ENCODE measurements around the gene YEATS2.

Gene YEATS2

DNA sequence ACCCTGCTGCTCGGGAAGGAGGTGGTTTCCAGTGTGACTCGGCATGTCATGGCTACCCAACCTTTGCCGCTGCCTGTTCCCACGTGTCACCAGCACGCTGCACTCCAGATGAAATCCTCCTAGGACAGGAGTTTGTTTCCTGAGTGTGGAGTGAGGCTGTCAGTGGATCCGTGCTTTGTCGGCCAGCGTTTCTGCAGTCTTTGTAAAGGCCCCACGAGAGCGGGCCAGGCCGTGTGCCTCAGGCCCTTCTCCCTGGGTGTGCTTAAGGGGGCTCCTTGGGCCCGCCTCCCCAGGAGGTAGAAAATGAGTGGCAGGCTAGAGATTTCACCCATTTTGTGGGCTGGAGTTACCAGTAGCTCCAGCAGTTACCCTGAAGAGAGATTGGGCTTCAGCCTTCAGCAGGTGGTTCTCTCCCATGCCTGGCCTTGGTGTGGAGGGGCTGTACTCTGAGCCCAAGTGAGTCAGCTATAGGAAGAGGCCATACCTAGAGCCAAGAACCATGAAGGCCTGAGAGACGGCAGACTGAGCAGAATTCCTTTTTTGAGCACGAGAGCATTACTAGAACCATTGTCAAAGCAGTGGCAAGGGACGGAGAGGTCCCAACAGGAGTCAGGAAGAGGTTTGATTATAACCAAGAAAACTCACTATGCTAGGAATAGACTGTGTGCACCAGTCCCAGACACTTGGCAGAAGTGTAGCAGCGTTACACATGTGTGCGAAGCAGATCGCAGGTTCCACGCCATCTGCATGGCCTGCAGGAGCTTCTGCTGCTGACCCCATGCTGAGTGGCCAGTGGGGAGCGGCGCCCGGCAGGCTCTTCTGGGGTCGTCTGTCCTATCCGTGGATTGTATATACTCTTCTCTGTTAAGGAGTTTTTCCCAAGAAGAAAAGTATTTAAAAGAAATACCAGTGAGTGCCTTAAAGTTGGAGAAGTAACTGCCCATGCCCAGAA, 113.3 kb downstream of the YEATS2 start:
- no peak overlapping the region for H3K4me3 ChIP-seq (ENCODE audit: low read length, poor library complexity, severe bottlenecking)
- no peak for TF ChIP-seq EZH2phosphoT487 (IDR thresholded peaks at IDR 0.05; ENCODE audit: borderline replicate concordance)
- TF ChIP-seq, protein P1, sequence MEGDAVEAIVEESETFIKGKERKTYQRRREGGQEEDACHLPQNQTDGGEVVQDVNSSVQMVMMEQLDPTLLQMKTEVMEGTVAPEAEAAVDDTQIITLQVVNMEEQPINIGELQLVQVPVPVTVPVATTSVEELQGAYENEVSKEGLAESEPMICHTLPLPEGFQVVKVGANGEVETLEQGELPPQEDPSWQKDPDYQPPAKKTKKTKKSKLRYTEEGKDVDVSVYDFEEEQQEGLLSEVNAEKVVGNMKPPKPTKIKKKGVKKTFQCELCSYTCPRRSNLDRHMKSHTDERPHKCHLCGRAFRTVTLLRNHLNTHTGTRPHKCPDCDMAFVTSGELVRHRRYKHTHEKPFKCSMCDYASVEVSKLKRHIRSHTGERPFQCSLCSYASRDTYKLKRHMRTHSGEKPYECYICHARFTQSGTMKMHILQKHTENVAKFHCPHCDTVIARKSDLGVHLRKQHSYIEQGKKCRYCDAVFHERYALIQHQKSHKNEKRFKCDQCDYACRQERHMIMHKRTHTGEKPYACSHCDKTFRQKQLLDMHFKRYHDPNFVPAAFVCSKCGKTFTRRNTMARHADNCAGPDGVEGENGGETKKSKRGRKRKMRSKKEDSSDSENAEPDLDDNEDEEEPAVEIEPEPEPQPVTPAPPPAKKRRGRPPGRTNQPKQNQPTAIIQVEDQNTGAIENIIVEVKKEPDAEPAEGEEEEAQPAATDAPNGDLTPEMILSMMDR (conservative IDR thresholded peaks at IDR 0.05; ENCODE audit: low read length): no peak
- H3F3A ChIP-seq (ENCODE audit: low read depth): no peaks in the 10 kb centered on the region
- H3K4me1 ChIP-seq (ENCODE audit: insufficient read depth, low read length, poor library complexity, severe bottlenecking): no peaks in the 10 kb centered on the region
- no peaks in the 10 kb centered on the region for H4K20me1 ChIP-seq (ENCODE audit: insufficient read depth, low read length, poor library complexity, severe bottlenecking)
- no peak overlapping the region for H3K4me2 ChIP-seq (ENCODE audit: low read depth, low read length, poor library complexity, severe bottlenecking)
- H2AFZ ChIP-seq (ENCODE audit: low read length): no peak overlapping the region
- H3K27me3 ChIP-seq (ENCODE audit: insufficient read depth, low read length, poor library complexity, severe bottlenecking): no peaks in the 10 kb centered on the region
- H3K9me3 ChIP-seq (ENCODE audit: insufficient read depth, low read depth, low read length): no peaks in the 10 kb centered on the region
- peaks cover 65% of the 10 kb centered on the region; the same call in 1 of the 2 replicates for H3K36me3 ChIP-seq (ENCODE audit: insufficient read depth, low read length)
- H3K9ac ChIP-seq (ENCODE audit: low read depth, low read length, poor library complexity, severe bottlenecking): no peak overlapping the region
- H3K9me2 ChIP-seq (replicated peaks; ENCODE audit: low read depth, low read length): no peaks in the 10 kb centered on the region
- no peaks in the 10 kb centered on the region for H3K79me2 ChIP-seq (ENCODE audit: insufficient read depth, low read length)

DNA sequence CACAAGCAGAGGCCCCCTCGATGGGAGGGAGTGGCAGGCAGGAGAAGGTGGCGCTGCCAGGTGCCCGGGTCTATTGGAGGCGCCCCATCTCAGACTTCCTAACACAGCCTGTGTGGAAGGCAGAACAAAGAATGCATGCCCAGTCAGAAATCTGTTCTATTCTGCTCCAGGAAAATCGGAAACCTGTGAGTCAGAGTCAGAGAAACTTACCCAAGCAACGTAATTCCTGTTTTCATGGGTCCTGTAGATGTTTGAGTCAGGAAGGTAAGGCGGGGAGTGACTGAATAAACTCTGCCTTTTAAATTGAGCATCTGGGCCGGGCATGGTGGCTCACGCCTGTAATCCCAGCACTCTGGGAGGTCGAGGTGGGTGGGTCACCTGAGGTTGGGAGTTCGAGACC, 114.0 kb downstream of the YEATS2 start:
- no peaks in the 10 kb centered on the region for H3K79me2 ChIP-seq (ENCODE audit: insufficient read depth, low read length)
- H3K4me1 ChIP-seq (ENCODE audit: insufficient read depth, low read length, poor library complexity, severe bottlenecking): no peaks in the 10 kb centered on the region
- peaks cover 65% of the 10 kb centered on the region; the same call in 1 of the 2 replicates for H3K36me3 ChIP-seq (ENCODE audit: insufficient read depth, low read length)
- H3K9me3 ChIP-seq (ENCODE audit: insufficient read depth, low read depth, low read length): no peaks in the 10 kb centered on the region
- no peaks in the 10 kb centered on the region for H3K27me3 ChIP-seq (ENCODE audit: insufficient read depth, low read length, poor library complexity, severe bottlenecking)
- H3K9ac ChIP-seq (ENCODE audit: low read depth, low read length, poor library complexity, severe bottlenecking): no peak overlapping the region
- H3K9me2 ChIP-seq (replicated peaks; ENCODE audit: low read depth, low read length): no peaks in the 10 kb centered on the region
- H3K4me3 ChIP-seq (ENCODE audit: low read length, poor library complexity, severe bottlenecking): no peak overlapping the region
- H4K20me1 ChIP-seq (ENCODE audit: insufficient read depth, low read length, poor library complexity, severe bottlenecking): no peaks in the 10 kb centered on the region
- H3F3A ChIP-seq (ENCODE audit: low read depth): no peaks in the 10 kb centered on the region
- no peak overlapping the region for H3K4me2 ChIP-seq (ENCODE audit: low read depth, low read length, poor library complexity, severe bottlenecking)
- TF ChIP-seq, protein P1 (conservative IDR thresholded peaks at IDR 0.05; ENCODE audit: low read length): no peak
- no peak for TF ChIP-seq EZH2phosphoT487 (IDR thresholded peaks at IDR 0.05; ENCODE audit: borderline replicate concordance)
- H2AFZ ChIP-seq (ENCODE audit: low read length): no peak overlapping the region

DNA sequence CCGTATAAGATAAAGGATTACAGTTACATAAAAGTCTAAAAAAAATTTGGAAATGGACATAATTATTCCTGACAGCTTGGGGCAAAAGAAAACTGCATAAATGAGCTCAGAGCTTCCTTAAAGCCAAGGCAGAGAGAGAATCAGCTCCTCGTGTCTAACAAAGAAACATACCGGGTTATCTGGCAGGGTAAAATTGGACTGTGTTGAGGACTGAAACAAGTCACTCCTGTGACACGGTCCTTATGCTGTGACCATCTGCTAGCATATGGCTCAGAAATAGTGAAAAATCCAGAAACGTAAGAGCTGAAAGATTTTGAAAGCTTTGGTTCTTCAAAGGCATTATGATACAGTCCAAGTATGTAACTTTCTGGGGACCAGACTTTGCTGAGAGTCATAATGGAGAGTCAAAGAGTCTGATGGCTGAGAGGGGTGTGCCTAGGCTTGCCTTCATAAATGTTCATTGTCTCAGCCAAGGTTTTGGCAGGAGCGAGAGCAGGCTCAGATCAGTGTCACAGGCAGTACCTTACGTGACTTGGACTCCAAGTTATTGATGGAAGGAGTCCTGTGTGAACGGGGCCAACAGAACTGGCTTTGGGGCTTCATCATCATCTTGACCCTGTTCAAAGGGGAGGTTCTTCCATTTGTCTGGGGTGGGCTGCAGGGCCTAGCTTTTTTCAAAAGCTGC, 115.3 kb downstream of the YEATS2 start:
- Histone ChIP-seq H3K36me3 (ENCODE audit: insufficient read depth, low read length) (peaks cover 57% of the 10 kb centered on the region; the same call in 1 of the 2 replicates), H3K4me1 (ENCODE audit: insufficient read depth, low read length, poor library complexity, severe bottlenecking) (no peaks in the 10 kb centered on the region), H4K20me1 (ENCODE audit: insufficient read depth, low read length, poor library complexity, severe bottlenecking) (no peaks in the 10 kb centered on the region), H3K79me2 (ENCODE audit: insufficient read depth, low read length) (no peaks in the 10 kb centered on the region), H3K9me2 (replicated peaks; ENCODE audit: low read depth, low read length) (no peaks in the 10 kb centered on the region), H2AFZ (ENCODE audit: low read length) (no peak overlapping the region), H3K4me2 (ENCODE audit: low read depth, low read length, poor library complexity, severe bottlenecking) (no peak overlapping the region), H3K9ac (ENCODE audit: low read depth, low read length, poor library complexity, severe bottlenecking) (no peak overlapping the region), H3K27me3 (ENCODE audit: insufficient read depth, low read length, poor library complexity, severe bottlenecking) (no peaks in the 10 kb centered on the region), H3K4me3 (ENCODE audit: low read length, poor library complexity, severe bottlenecking) (no peak overlapping the region), H3K9me3 (ENCODE audit: insufficient read depth, low read depth, low read length) (no peaks in the 10 kb centered on the region), H3F3A (ENCODE audit: low read depth) (no peaks in the 10 kb centered on the region)
- TF ChIP-seq, protein P1 (conservative IDR thresholded peaks at IDR 0.05; ENCODE audit: low read length): no peak
- TF ChIP-seq EZH2phosphoT487 (IDR thresholded peaks at IDR 0.05; ENCODE audit: borderline replicate concordance): no peak

Measured in Loucy (cell line).